GM21360 (cell line): ENCODE results near the gene CDC37.

ENCODE experiments used
- ATAC-seq: cut with Tn5 transposase; IDR thresholded peaks from one replicate; pipeline ENCODE4 v1.9.1; 2021; ENCODE audit warnings: mild to moderate bottlenecking, moderate library complexity; ENCODE audit not compliant: unreplicated experiment

The CDC37 gene

GRCh38 chr19:10363789-10364281 lies 39.5 kb downstream of the CDC37 start:
- no peak for ATAC-seq

GRCh38 chr19:10362259-10362658 lies 41.1 kb downstream of the CDC37 start:
- ATAC-seq, result no peak

GRCh38 chr19:10361569-10362011 lies 41.8 kb downstream of the CDC37 start:
- ATAC-seq, result no peak

GRCh38 chr19:10356431-10356830 lies 46.9 kb downstream of the CDC37 start:
- no peak for ATAC-seq

GRCh38 chr19:10353793-10354391 lies 49.5 kb downstream of the CDC37 start:
- no peak for ATAC-seq

- no peak for ATAC-seq
Measured at GRCh38 chr19:10352764-10353671, 50.3 kb downstream of the CDC37 start.

- ATAC-seq, result no peak
Measured at GRCh38 chr19:10346509-10346908, 56.8 kb downstream of the CDC37 start.

- no peak for ATAC-seq
Measured at GRCh38 chr19:10344780-10345179, 58.6 kb downstream of the CDC37 start.

GRCh38 chr19:10343495-10343894 lies 59.8 kb downstream of the CDC37 start:
- no peak for ATAC-seq
